HG02852 (cell line): ENCODE data around the gene BGN.

ENCODE experiments used
- ATAC-seq: cut with Tn5 transposase; IDR thresholded peaks from one replicate; pipeline ENCODE4 v1.9.1; 2021; ENCODE audit warnings: mild to moderate bottlenecking, moderate library complexity; ENCODE audit not compliant: unreplicated experiment

The BGN gene

DNA sequence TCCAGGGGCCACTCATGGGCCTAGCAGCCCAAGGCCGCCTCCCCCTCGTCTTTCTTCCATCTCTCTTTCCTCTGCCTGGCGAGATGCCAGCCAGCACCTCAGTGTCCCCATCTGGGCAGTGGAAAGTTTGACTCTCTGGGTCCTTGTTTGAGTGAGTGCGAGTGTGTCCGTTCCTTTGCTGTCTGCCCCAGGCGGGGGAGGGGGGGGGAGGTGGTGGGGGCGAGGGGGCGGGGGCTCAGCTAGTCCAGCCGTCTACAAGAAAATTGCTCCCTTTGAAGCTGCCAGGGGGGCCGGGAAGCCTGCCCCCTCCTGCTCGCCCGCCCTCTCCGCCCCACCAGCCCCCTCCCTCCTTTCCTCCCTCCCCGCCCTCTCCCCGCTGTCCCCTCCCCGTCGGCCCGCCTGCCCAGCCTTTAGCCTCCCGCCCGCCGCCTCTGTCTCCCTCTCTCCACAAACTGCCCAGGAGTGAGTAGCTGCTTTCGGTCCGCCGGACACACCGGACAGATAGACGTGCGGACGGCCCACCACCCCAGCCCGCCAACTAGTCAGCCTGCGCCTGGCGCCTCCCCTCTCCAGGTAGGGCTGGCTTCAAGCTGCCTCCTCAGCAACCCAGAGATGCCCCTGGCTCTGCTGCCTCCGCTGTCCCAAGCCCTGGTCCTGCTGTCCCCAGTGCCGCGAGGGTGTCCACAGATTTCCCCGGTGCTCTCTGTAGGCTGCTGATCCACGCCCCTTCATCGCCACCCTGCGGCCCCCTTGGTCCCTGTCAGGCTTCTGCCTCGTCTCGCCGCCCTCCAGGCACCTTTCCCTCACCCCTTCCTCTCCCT is at the start of gene BGN:
TSS of gene BGN (plus strand) at position 440 of the 821 bp plus-strand sequence. CDS start 9,652 bp downstream, outside the sequence.
- ATAC-seq: no peak

DNA sequence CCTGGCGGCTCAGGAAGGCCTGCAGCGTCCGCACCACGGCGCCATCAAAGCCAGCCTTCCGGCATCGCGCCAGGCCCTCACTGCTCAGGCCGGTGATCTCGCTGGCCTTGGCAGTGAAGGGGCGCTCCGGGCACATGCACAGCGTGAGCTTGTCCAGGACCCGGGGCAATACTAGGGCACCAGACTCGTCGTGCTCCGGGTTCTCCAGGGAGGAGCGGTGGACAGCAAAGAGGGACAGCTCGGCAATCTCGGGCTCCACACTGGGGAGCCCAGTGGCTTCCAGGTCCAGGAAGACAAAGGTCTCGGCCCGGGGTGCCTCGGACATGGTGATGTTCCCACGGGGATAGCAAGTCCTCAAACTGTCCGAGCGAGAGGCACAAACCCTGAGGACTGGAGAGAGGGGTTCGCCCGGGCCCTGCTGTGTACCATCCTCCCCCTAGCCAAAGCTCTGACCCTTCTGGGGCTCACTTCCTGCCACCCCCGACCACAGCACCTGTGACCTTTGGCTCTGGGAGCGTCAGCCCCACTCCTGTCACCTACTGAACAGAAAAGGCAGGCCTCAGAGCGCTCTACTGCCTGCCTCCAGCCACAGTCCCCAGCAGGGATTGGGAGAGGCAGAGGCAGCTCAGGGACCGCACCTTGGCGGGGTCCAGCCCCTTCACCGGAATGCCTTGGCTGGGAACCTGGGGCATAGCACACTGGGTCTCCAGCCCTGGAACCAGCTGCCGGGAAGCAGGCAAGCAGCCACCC is 49.5 kb upstream of the BGN start:
- ATAC-seq: no peak

DNA sequence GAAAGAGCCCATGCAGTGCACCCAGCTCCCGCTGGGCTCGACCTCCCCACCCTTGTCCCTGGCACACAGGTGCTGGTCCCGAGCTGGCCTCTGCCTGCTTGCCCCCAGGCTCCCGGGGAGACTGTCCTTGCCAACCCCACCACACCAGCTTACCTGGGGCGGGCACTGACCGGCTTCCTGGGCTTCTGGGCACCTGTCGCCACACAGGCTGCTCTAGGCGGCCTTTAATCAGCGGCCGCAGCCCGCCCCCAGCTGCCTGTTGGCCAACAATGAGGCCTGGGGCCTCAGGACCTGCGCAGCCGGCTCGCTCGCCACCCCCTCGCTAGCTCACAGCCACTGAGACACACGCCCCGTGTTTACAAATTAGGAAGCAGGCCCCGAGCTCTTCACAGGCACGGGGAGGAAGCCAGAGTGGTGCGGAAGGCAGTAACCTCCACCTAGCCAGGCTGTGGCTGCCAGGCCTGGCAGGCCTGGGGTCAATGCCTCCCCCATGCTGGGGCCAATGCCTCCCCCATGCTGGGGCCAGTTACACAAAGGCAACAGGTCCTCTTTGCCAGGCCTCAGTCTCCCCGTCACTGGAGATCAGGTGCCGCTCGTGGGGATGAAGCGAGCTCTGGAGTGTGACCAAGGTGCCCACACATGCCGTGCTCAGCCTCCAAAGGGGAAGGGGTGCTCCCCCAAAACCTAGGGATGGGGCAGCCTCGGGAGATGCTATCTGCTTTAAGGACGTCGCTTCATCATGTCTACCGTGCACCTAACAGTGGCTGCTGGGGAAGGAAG is 48.7 kb upstream of the BGN start, which contains the start of gene TREX2:
TSS of gene TREX2 (minus strand) at position 201 of the 780 bp plus-strand sequence. CDS start 626 bp downstream, outside the sequence.
- no peak for ATAC-seq

DNA sequence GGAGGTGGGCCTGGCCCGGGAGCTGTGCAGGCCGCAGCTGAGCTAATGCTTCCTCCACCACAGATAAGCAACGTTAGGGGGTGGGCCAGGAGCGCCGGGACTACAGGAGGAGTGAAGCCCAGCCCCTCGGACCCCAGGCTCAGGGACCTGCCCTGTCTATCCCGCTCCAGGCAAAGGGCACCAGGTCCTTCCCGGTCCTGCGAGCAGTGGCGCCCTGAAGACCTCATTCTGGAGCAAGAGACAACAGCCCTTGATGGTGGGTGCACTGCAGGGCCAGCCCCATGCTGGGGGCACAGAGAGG is 48.2 kb upstream of the BGN start:
- no peak for ATAC-seq

- ATAC-seq: no peak
Measured at GRCh38 chrX:153446950-153447580, 47.7 kb upstream of the BGN start.

- ATAC-seq: no peak
Measured at GRCh38 chrX:153447581-153447960, 47.2 kb upstream of the BGN start.

- no peak for ATAC-seq
Measured at GRCh38 chrX:153448556-153449367, 46.0 kb upstream of the BGN start.

- no peak for ATAC-seq
Measured at GRCh38 chrX:153449368-153450113, 45.2 kb upstream of the BGN start.

GRCh38 chrX:153450114-153450948 is 44.4 kb upstream of the BGN start:
- no peak for ATAC-seq

DNA sequence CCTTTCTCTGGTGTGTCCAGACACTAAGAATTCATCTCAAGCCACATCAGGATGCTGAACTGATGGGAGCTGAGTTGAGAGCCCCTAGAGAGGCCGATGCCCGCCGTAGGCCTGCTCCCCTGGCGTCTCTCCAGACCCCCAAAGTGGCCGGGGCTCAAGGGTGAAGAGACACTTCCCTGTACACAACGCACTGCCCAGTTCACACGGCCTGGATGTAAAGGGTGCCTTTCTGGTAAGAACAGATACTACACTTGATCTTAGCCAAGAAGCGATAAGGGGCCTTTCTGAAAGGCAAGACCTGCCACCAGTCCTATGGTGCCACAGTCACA is 43.9 kb upstream of the BGN start:
- no peak for ATAC-seq

GRCh38 chrX:153454901-153455550 is 39.8 kb upstream of the BGN start:
- no peak for ATAC-seq

DNA sequence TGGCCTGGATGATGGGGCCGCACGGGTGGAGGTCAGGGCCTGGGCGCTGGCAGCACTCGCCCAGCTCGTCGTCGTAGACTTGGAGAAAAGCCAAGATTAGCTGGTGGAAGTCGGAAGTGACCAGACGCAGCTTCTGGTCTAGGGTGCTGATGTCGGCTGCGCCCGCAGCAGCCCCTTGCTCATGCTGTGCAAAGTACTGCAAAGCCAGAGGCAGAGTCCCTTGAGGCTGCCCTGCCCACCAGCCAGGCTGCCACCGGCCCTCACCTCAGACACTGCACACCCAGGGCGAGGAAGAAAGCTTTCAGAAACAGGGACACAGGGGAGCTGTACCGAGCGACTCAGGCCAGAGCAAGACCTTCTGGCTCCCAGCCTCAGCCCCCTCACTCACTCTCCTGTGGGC is 39.2 kb upstream of the BGN start:
- no peak for ATAC-seq

DNA sequence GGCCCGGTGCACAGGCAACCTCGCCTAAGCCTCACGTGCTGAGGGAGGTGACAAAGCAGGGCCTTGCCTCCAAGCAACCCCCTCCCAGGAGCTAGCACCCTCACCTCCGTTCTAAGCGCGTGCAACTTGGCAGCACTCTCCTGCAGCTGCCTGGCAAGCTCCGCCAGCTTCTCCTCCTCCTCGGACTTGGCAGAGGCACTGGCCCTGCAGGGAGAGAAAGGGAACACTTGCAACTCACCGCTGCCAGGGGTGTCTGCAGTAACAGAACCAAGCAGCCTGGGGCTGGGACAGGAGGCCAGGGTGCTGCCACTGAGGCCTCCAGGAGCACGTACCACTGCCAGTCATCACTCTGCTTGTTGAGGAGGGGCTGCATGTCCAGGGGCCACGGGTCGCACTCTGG is 38.6 kb upstream of the BGN start:
- ATAC-seq: no peak

DNA sequence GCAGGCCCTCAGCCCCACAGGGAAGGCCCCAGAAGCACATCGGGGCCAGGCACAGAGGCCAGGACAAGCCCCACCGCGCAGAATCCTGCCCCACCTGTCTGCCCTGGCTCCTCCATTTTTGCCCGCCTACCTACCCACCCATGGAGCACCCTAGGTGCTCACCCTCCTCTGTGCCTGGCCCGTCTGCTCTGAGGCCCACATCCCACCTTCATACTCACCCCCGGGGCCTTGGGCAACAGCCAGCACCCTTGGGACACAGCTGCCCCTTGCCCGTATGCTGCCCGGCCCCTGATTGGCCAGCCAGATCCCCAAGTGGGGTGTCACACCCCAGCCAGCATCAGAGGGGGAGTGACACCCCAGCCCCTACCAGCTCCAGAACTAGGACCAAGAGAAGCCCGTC is 38.1 kb upstream of the BGN start:
- no peak for ATAC-seq

DNA sequence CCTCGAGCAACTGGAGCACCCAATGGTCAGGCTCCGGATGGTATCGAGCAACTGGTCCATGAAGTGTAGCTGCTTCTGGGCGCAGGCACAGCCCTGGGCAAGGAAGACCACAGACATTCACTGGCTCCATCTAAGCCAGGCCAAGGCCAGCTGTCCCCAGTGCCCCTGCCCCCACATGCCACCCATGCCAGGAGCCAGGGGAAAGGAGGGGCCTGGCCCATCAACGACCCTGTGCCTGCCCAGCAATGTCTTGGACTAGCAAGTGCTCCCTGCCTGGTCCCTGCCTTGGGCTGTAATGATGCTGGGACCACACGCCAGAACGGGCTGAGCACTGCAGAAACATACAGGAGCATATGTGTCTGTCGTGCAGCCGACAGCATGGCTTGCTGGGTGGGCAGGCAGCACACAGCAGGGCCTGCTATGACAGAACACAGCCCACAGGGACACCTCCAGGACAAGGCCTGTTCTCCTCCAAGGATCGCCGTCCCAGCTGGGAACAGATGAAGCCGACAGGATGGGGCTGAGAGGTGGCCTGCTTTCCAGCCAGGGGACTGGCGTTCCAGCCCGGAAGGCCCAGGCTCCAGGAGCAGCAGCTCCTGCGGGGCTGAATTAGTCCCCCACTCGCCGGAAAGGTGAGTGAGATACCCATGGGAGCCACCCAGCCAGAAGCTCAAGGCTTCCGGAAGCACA is 37.5 kb upstream of the BGN start:
- no peak for ATAC-seq

DNA sequence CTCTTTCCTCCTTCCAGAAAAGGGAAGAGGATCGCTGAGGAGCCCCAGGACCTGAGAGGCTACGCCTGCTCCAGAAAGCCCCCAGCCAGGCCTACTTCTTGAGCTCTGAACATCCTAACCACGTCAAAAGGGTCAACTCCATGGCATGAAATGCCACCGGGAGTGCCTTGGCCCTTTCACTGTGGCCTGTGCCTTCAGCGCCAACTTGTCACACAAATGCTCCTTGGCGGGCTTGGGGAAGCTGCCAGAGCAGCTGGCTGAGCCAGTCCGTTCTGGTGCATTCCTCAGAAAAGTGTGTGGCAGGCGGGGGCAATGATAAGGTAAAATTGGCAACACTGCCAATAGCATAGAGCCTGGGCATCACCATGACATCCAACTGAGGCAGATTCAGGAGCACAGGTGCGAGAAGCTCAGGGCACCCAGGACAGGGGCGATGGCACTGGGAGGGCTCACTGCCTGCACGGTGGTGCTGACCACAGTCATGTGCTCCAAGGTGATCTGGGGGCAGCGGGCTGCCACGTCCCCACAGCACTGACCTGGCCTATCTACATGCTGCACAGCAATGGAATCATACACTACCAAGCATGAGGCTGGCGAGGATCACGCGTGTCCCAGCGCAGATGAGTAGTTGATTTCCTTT is 36.8 kb upstream of the BGN start:
- no peak for ATAC-seq

DNA sequence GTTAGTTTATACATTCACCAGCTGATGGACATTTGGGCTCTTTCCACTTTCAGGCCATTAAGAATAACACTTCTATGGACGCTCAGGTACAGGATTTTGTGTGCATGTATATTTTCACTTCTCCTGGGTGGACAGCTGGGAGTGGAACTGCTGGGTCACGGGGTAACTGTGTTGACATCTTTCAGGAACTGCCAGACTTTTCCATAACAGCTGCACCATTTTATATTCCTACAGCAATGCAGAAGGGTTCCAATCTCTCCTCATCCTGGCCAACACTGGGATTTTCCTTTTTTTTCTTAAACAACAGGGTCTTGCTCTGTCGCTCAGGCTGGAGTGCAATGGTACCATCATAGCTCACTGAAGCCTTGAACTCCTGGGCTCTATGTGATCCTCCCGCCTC is 36.3 kb upstream of the BGN start:
- no peak for ATAC-seq
